ENCODE results near the gene SPEG.

- TF ChIP-seq GATA3 (IDR thresholded peaks at IDR 0.05; ENCODE audit: low read depth, low read length) = no peak
- TF ChIP-seq GATA2 (IDR thresholded peaks at IDR 0.05; ENCODE audit: low read depth, low read length) = no peak
Measured at GRCh38 chr2:219472629-219473187, 38.1 kb downstream of the SPEG start.
